ENCODE data around the gene NLRC5.

GRCh38 chr16:57083485-57084126 lies 94.2 kb downstream of the NLRC5 start:
- TF ChIP-seq CTCF (conservative IDR thresholded peaks at IDR 0.05) = no peak
- no peak for TF ChIP-seq EZH2 (IDR thresholded peaks at IDR 0.05; ENCODE audit: low read depth)

All from PC-9 (cell line).